GM21390 (cell line): ENCODE data around the gene SERINC4.
"Not testable (repeated sequence)": the region's sequence is repeated elsewhere in the genome, so short reads cannot be mapped to it uniquely, and the experiment has no call there.

Experiments
- ATAC-seq: cut with Tn5 transposase; IDR thresholded peaks from one replicate; pipeline ENCODE4 v1.9.1; 2021; ENCODE audit not compliant: unreplicated experiment

SERINC4 gene

GRCh38 chr15:43799945-43800285, at the start of gene SERINC4:
TSS of gene SERINC4 (minus strand) at chr15:43800220. CDS start at chr15:43799986, 234 bp downstream.
- no peak for ATAC-seq

GRCh38 chr15:43845421-43845820, 45.4 kb upstream of the SERINC4 start:
- no peak for ATAC-seq

DNA sequence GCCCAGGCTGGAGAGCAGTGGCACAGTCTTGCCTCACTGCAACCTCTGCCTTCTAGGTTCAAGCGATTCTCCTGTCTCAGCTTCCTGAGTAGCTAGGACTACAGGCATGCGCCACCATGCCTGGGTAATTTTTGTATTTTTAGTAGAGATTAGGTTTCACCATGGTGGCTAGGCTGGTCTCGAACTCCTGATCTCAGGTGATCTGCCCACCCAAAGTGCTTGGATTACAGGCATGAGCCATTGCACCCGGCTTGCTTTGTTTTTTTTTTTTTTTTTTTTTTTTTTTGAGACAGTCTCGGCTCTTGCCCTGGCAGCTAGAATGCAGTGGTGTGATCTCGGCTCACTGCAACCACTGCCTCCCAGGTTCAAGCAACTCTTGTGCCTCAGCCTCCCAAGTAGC, 32.5 kb upstream of the SERINC4 start:
- ATAC-seq: not testable (repeated sequence)

GRCh38 chr15:43831519-43832052, 31.6 kb upstream of the SERINC4 start:
- not testable (repeated sequence) for ATAC-seq

DNA sequence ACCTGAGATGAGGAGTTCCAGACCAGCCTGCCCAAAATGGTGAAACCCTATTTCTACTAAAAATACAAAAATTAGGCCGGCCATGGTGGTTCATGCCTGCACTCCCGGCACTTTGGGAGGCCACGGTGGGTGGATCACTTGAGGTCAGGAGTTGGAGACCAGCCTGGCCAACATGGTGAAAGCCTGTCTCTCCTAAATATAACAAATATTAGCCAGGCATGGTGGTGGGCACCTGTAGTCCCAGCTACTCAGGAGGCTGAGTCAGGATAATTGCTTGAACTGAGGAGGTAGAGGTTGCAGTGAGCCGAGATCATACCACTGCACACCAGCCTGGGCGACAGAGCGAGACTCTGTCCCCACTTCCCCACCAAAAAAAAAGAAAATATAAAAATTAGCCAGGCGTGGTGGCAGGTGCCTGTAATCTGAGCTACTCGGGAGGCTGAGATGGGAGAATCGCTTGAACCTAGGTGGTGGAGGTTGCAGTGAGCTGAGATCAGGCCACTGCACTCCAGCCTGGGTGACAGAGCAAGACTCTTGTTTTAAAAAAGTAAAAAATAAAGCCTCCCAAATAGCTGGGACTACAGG, 30.8 kb upstream of the SERINC4 start:
- not testable (repeated sequence) for ATAC-seq

- ATAC-seq: not testable (repeated sequence)
Observed at GRCh38 chr15:43829951-43830540, 30.0 kb upstream of the SERINC4 start.

- no peak for ATAC-seq
Observed at GRCh38 chr15:43828061-43828657, 28.1 kb upstream of the SERINC4 start.

DNA sequence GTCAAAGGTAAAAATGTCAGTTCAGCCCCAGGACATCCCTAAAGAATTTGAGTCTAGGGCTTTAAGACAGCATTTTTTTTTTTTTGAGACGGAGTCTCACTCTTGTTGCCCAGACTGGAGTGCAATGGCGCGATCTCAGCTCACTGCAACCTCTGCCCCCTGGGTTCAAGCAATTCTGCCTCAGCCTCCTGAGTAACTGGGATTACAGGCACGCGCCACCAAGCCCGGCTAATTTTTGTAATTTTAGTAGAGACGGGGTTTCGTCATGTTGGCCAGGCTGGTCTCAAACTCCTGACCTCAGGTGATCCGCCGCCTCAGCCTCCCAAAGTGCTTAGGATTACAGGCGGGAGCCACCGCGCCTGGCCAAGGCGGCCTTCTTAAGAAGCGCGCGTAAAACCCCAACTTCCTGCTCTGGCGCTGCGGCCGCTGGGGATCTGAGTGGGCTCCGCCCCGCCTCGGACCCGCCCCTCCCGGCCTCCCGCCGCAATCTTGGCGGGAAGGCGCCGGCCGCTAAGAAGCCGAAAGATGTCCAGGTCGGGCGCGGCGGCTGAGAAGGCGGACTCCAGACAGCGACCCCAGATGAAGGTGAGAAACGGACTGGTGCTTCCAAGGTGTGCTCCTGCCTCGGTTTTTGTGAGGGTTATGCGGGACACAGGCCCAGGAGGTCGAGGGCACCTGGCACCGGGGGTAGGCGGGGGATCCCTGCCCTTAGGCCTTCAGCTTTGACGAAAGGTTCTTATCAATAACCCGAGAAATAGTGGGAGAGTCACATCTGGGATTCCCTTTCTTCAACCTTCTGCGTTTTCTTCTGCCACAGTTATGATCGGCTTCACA, 26.7 kb upstream of the SERINC4 start, which contains the start of gene WDR76:
Gene WDR76 (plus strand): TSS at position 495 of the 834 bp plus-strand sequence. CDS start 31 bp downstream, at position 526.
- peak; percentile 49 for ATAC-seq

GRCh38 chr15:43826029-43826507, 26.0 kb upstream of the SERINC4 start:
- ATAC-seq: no peak

GRCh38 chr15:43825305-43825704, 25.3 kb upstream of the SERINC4 start:
- ATAC-seq: not testable (repeated sequence)

DNA sequence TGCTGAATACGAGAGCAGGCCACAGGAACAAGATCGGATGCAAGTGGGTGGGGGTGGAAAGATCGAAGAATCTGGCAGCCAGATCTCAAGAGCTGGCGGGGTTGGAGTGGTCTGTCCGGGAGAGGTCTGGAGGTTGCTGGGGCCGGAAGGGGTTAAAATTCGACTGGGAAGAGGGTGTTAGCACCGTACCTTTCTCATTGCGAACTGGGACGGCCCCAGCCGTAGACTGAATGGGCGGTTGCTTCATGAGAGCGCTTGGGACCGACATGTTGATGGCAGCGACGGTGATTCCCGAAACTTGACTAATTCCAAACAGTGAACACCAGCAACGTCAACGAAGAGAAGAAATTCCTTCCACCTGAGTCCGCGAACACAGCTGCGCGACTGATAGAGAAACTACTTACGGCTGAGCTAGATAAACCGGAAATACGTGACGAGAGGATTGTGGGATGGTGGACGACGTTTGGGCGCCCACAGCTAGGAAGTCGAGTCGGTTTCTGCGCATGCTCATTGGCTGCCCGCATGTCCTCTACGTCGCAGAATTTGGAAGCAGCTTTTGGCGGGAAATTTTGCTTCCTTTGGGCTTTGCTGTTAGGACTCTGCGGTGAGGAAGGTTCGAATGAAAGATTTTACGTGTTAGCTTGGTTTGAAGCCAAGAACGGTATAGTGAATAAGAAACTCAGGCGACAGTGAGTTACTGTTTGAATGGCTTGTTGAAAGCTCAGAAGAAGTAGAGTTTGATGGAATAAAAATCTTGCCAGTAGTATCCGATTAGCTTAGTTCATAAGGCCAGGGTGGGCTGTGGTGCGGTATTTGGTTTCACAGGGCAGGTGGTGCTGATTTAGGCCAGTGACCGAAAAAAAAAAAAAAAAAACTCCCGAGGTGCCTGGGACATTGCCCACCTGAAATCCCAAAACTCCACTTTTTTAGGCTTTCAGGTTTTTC, 24.6 kb upstream of the SERINC4 start, which contains the start of gene MFAP1:
Gene MFAP1 (minus strand): TSS at position 389 of the 945 bp plus-strand sequence. CDS start 121 bp downstream, at position 268.
- ATAC-seq: peak; percentile 78

- ATAC-seq: no peak
Observed at GRCh38 chr15:43821505-43821904, 21.5 kb upstream of the SERINC4 start.

- not testable (repeated sequence) for ATAC-seq
Observed at GRCh38 chr15:43815064-43815463, 15.0 kb upstream of the SERINC4 start.

GRCh38 chr15:43808960-43809678, 9.1 kb upstream of the SERINC4 start:
- ATAC-seq: no peak

- no peak for ATAC-seq
Observed at GRCh38 chr15:43808435-43808950, 8.5 kb upstream of the SERINC4 start.

DNA sequence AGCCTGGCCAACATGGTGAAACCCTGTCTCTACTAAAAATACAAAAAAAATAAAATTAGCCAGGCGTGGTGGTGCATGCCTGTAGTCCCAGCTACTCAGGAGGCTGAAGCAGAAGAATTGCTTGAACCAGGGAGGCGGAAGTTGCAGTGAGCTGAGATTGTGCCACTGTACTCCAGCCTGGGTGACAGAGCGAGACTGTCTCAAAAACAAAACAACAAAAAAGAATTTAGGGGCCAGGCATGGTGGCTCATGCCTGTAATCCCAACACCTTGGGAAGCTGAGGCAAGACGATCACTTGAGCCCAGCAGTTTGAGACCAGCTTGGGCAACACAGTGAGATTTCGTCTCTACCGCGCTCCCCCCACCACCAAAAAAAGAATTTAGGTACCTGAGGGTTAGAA, 2.7 kb upstream of the SERINC4 start:
- ATAC-seq: not testable (repeated sequence)

GRCh38 chr15:43800286-43801141, 494 bp upstream of the SERINC4 start, which contains the start of gene HYPK:
TSS of gene HYPK (plus strand) at chr15:43800599. CDS start at chr15:43800623, 24 bp downstream.
- peak; percentile 90 for ATAC-seq
